ENCODE results near the gene ITGAL. TPM values are rescaled to one million over a fixed set of nuclear protein-coding genes. Genes with fewer than 3 reads are reported as not detected.
"Not testable (repeated sequence)": the region's sequence is repeated elsewhere in the genome, so short reads cannot be mapped to it uniquely, and the experiment has no call there.

The ITGAL gene
- total RNA-seq, 1 donor from 2014 or later = not detected

DNA sequence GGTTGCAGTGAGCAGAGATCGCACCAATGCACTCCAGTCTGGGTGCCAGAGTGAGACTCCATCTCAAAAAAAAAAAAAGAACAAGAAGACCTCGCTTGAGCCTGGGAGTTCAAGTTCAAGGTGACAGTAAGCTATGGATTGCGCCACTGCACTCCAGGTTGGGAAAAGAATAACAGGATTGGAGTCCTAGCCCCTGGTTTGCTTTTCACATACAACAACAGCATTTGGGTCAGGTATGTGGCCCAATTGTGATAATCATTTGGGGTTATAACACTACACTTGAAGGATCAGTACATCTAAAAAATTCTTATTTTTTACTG lies 23.5 kb upstream of the ITGAL start:
- H3K4me3 Mint-ChIP-seq (ENCODE audit: unreplicated experiment) = no peak overlapping the region
- TF ChIP-seq, protein P1, sequence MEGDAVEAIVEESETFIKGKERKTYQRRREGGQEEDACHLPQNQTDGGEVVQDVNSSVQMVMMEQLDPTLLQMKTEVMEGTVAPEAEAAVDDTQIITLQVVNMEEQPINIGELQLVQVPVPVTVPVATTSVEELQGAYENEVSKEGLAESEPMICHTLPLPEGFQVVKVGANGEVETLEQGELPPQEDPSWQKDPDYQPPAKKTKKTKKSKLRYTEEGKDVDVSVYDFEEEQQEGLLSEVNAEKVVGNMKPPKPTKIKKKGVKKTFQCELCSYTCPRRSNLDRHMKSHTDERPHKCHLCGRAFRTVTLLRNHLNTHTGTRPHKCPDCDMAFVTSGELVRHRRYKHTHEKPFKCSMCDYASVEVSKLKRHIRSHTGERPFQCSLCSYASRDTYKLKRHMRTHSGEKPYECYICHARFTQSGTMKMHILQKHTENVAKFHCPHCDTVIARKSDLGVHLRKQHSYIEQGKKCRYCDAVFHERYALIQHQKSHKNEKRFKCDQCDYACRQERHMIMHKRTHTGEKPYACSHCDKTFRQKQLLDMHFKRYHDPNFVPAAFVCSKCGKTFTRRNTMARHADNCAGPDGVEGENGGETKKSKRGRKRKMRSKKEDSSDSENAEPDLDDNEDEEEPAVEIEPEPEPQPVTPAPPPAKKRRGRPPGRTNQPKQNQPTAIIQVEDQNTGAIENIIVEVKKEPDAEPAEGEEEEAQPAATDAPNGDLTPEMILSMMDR (IDR thresholded peaks at IDR 0.05) = no peak

DNA sequence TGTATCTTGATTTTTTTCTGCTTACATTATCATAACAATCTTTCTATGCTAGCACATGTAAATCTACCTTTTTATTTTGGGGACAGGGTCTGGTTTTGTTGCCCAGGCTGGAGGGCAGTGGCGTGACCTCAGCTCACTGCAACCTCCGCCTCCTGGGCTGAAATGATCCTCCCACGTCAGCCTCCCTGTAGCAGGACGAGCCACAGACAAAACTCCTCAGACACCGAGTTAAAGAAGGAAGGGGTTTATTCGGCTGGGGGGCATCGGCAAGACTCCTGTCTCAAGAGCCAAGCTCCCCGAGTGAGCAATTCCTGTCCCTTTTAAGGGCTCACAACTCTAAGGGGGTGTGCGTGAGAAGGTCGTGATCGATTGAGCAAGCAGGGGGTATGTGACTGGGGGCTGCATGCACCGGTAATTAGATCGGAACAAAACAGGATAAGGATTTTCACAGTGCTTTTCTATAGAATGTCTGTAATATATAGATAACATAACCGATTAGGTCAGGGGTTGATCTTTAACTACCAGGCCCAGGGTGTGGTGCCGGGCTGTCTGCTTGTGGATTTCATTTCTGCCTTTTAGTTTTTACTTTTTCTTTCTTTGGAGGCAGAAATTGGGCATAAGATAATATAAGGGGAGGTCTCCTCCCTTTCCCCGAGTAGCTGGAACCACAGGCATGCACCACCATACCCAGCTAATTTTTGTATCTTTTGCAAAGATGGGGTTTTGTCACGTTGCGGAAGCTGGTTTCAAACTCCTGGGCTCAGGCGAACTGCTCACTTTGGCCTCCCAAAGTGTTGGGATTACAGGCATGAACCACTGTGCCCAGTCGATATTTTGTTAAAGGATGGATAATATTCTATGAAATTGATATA lies 19.6 kb upstream of the ITGAL start:
- not testable (repeated sequence) for DNase-seq (ENCODE audit: low spot score); H3K4me1 Mint-ChIP-seq (ENCODE audit: low read depth); H3K27me3 Mint-ChIP-seq (ENCODE audit: low read depth); H3K36me3 Mint-ChIP-seq (ENCODE audit: low read depth); H3K4me3 Mint-ChIP-seq (ENCODE audit: unreplicated experiment); H3K27ac Mint-ChIP-seq (ENCODE audit: unreplicated experiment); H3K9me3 Mint-ChIP-seq (ENCODE audit: low read depth)

More for the DNA sequence above, 23.5 kb upstream of the ITGAL start:
- Mint-ChIP-seq H3K36me3 (ENCODE audit: low read depth) (peaks cover 4% of the 10 kb centered on the region), H3K27ac (ENCODE audit: unreplicated experiment) (no peak overlapping the region), H3K4me1 (ENCODE audit: low read depth) (peaks cover 17% of the 10 kb centered on the region), H3K9me3 (ENCODE audit: low read depth) (peaks cover 4% of the 10 kb centered on the region), H3K27me3 (ENCODE audit: low read depth) (no peaks in the 10 kb centered on the region)
- no peak for DNase-seq (ENCODE audit: low spot score)

DNA sequence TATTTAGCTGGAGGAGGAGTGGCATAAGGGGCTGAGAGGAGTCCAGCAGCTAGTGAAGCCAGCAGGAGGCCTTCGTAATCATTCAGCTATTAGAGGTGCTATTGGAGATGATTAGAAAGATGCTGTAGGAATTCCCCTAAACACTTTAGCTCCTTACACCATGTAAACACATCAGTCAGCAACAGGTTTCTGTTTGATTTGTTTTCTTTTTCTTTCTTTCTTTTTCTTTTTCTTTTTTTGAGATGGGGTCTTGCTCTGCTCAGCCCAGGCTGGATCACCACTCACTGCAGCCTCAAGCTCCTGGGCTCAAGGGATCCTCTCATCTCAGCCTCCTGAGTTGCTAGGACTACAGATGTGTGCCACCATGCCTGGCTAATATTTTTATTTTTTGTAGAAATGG lies 16.2 kb upstream of the ITGAL start:
- H3K36me3 Mint-ChIP-seq (ENCODE audit: low read depth) = no peaks in the 10 kb centered on the region
- TF ChIP-seq, protein P1 (IDR thresholded peaks at IDR 0.05) = no peak
- no peak for DNase-seq (ENCODE audit: low spot score)
- no peaks in the 10 kb centered on the region for H3K4me1 Mint-ChIP-seq (ENCODE audit: low read depth)
- H3K27me3 Mint-ChIP-seq (ENCODE audit: low read depth) = peaks cover 2% of the 10 kb centered on the region
- H3K4me3 Mint-ChIP-seq (ENCODE audit: unreplicated experiment) = no peak overlapping the region
- no peaks in the 10 kb centered on the region for H3K9me3 Mint-ChIP-seq (ENCODE audit: low read depth)
- no peak overlapping the region for H3K27ac Mint-ChIP-seq (ENCODE audit: unreplicated experiment)

DNA sequence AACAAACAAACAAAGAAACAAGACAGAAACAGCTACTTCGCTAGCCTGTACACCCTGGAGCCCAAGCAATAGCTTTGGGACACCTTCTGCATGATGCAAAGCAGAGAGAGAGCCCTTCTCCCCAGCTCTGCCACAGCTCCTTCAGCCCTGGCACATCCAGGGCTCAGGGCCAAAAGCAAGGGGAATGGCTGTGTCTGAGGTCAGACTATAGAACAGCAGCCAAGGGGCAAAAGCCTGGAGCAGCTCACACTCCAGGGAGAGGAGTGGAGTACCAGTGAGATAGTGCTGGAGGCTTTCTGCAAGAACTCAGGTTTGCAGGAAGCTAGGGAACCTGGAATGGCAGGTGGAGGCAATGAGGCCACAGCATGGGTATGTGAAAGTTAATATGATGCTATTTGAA lies 15.3 kb upstream of the ITGAL start:
- H3K27me3 Mint-ChIP-seq (ENCODE audit: low read depth) = peaks cover 2% of the 10 kb centered on the region
- H3K4me3 Mint-ChIP-seq (ENCODE audit: unreplicated experiment) = no peak overlapping the region
- no peaks in the 10 kb centered on the region for H3K36me3 Mint-ChIP-seq (ENCODE audit: low read depth)
- H3K4me1 Mint-ChIP-seq (ENCODE audit: low read depth) = no peaks in the 10 kb centered on the region
- H3K9me3 Mint-ChIP-seq (ENCODE audit: low read depth) = no peaks in the 10 kb centered on the region
- DNase-seq (ENCODE audit: low spot score) = no peak
- no peak overlapping the region for H3K27ac Mint-ChIP-seq (ENCODE audit: unreplicated experiment)
- TF ChIP-seq, protein P1 (IDR thresholded peaks at IDR 0.05) = no peak

DNA sequence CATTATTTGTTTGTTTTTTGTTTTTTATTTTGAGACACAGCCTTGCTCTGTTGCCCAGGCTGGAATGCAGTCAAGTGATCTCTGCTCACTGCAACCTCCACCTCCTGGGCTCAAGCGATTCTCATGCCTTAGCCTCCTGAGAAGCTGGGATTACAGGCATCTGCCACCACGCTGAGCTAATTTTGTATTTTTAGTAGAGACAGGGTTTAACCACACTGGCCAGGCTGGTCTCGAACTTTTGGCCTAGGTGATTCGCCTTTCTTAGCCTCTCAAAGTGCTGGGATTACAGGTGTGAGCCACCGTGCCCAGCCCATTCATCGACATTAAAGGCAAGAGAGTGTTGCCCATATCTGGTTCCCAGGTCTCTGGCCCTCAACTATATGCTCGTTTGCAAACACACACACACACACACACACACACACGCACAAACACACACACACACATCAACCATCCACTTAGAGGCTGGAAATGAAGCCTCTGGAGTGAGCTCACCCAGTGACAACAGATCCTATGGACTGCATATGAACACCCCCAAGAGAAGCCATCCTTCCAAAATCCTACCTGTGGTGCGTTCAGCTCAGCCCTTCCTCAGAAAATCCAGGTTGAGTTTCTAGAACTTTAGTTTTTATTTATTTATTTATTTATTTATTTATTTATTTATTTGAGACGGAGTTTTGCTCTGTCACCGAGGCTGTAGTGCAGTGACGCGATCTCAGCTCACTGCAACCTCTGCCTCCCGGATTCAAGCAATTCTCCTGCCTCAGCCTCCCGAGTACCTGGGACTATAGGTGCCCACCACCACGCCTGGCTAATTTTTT lies 14.6 kb upstream of the ITGAL start:
- Mint-ChIP-seq H3K36me3 (ENCODE audit: low read depth) (no peaks in the 10 kb centered on the region), H3K27me3 (ENCODE audit: low read depth) (peaks cover 2% of the 10 kb centered on the region), H3K9me3 (ENCODE audit: low read depth) (no peaks in the 10 kb centered on the region), H3K4me3 (ENCODE audit: unreplicated experiment) (no peak overlapping the region), H3K4me1 (ENCODE audit: low read depth) (no peaks in the 10 kb centered on the region), H3K27ac (ENCODE audit: unreplicated experiment) (no peak overlapping the region)
- no peak for DNase-seq (ENCODE audit: low spot score)
- TF ChIP-seq, protein P1 (IDR thresholded peaks at IDR 0.05) = no peak

Data from chondrocyte (in vitro differentiated cells).